H9 (cell line): ENCODE measurements around the gene MDK. TPM values are rescaled to one million over a fixed set of nuclear protein-coding genes. Genes with fewer than 3 reads are reported as not detected.

ENCODE experiments used
- DNase-seq: peaks from one replicate; pipeline ENCODE4 v3.0.0-alpha.2; 2017
- H2AFZ ChIP-seq: one replicate; pipeline ENCODE4 v1.6.1; 2013; ENCODE audit warnings: mild to moderate bottlenecking, low read length, control low read depth, moderate library complexity
- H2AK5ac ChIP-seq: 2 replicates; pipeline ENCODE4 v1.6.1; 2013; ENCODE audit warnings: low read length, control low read depth, mixed read lengths; ENCODE audit not compliant: insufficient read length
- H2BK120ac ChIP-seq: one replicate; pipeline ENCODE4 v1.6.1; 2013; ENCODE audit warnings: low read depth, mild to moderate bottlenecking, low read length, control low read depth, inconsistent platforms; ENCODE audit not compliant: poor library complexity, severe bottlenecking
- H2BK12ac ChIP-seq: 2 replicates; pipeline ENCODE4 v1.6.1; 2013; ENCODE audit warnings: low read length, control low read depth, mixed read lengths, low read depth; ENCODE audit not compliant: insufficient read length
- H2BK15ac ChIP-seq: 2 replicates; pipeline ENCODE4 v1.6.1; 2013; ENCODE audit warnings: low read depth, low read length, control low read depth
- H2BK20ac ChIP-seq: one replicate; pipeline ENCODE4 v1.6.1; 2013; ENCODE audit warnings: low read depth, mild to moderate bottlenecking, low read length, control low read depth, inconsistent platforms; ENCODE audit not compliant: poor library complexity, severe bottlenecking
- H2BK5ac ChIP-seq: 2 replicates; pipeline ENCODE4 v1.6.1; 2013; ENCODE audit warnings: low read length, control low read depth, mixed read lengths; ENCODE audit not compliant: insufficient read length
- H3K14ac ChIP-seq: 2 replicates; pipeline ENCODE4 v1.6.1; 2013; ENCODE audit warnings: low read length, control low read depth; ENCODE audit not compliant: insufficient read depth
- H3K18ac ChIP-seq: 2 replicates; pipeline ENCODE4 v1.6.1; 2013; ENCODE audit warnings: low read depth, mild to moderate bottlenecking, mixed read lengths, low read length, control low read depth; ENCODE audit not compliant: insufficient read length
- H3K23ac ChIP-seq: 2 replicates; pipeline ENCODE4 v1.6.1; 2013; ENCODE audit warnings: low read length, control low read depth, mixed read lengths, low read depth; ENCODE audit not compliant: insufficient read length
- H3K23me2 ChIP-seq: 2 replicates; pipeline ENCODE4 v1.6.1; 2013; ENCODE audit warnings: low read depth, mild to moderate bottlenecking, mixed read lengths, low read length, control low read depth; ENCODE audit not compliant: insufficient read length, poor library complexity, severe bottlenecking
- H3K27ac ChIP-seq: 2 replicates; pipeline ENCODE4 v1.5.1; 2013; ENCODE audit warnings: low read length, control low read depth, mixed read lengths, low read depth; ENCODE audit not compliant: insufficient read length
- H3K27me3 ChIP-seq: 2 replicates; pipeline ENCODE4 v1.6.1; 2013; ENCODE audit warnings: low read length, control low read depth, inconsistent platforms; ENCODE audit not compliant: insufficient read depth
- H3K4ac ChIP-seq: 2 replicates; pipeline ENCODE4 v1.6.1; 2013; ENCODE audit warnings: low read depth, mild to moderate bottlenecking, control low read depth, inconsistent platforms, low read length, moderate library complexity
- H3K4me1 ChIP-seq: 2 replicates; pipeline ENCODE4 v1.6.1; 2013; ENCODE audit warnings: low read length, control low read depth, inconsistent platforms; ENCODE audit not compliant: insufficient read depth
- H3K4me2 ChIP-seq: 2 replicates; pipeline ENCODE4 v1.6.1; 2013; ENCODE audit warnings: low read length, control low read depth, mixed read lengths; ENCODE audit not compliant: insufficient read length, insufficient read depth
- H3K56ac ChIP-seq: 2 replicates; pipeline ENCODE4 v1.6.1; 2013; ENCODE audit warnings: low read depth, mild to moderate bottlenecking, mixed read lengths, low read length, control low read depth; ENCODE audit not compliant: insufficient read length
- H3K79me1 ChIP-seq: 2 replicates; pipeline ENCODE4 v1.6.1; 2013; ENCODE audit warnings: low read depth, mild to moderate bottlenecking, moderate library complexity, low read length, control low read depth, inconsistent platforms; ENCODE audit not compliant: insufficient read depth, poor library complexity, severe bottlenecking
- H3K79me2 ChIP-seq: 2 replicates; pipeline ENCODE4 v1.6.1; 2013; ENCODE audit warnings: low read length, control low read depth, inconsistent platforms; ENCODE audit not compliant: insufficient read depth
- H3K9ac ChIP-seq: 2 replicates; pipeline ENCODE4 v1.6.1; 2013; ENCODE audit warnings: low read length, control low read depth, mixed read lengths; ENCODE audit not compliant: insufficient read length; ENCODE audit errors: extremely low read depth
- H3K9me3 ChIP-seq: one replicate; pipeline ENCODE4 v1.6.1; 2013; ENCODE audit warnings: low read depth, low read length, inconsistent platforms; ENCODE audit not compliant: control insufficient read depth
- H3T11ph ChIP-seq: one replicate; pipeline ENCODE4 v1.6.1; 2013; ENCODE audit warnings: mild to moderate bottlenecking, low read length, control low read depth, inconsistent platforms
- H4K20me1 ChIP-seq: one replicate; pipeline ENCODE4 v1.6.1; 2013; ENCODE audit not compliant: control insufficient read depth, insufficient read length, insufficient read depth
- H4K5ac ChIP-seq: 2 replicates; pipeline ENCODE4 v1.6.1; 2013; ENCODE audit warnings: low read depth, mild to moderate bottlenecking, mixed read lengths, low read length, control low read depth; ENCODE audit not compliant: insufficient read length
- H4K8ac ChIP-seq: replicated peaks from 2 replicates; pipeline ENCODE4 v1.6.1; 2013; ENCODE audit warnings: low read length, control low read depth, mixed read lengths, low read depth; ENCODE audit not compliant: insufficient read length
- H4K91ac ChIP-seq: 2 replicates; pipeline ENCODE4 v1.6.1; 2013; ENCODE audit warnings: low read depth, mild to moderate bottlenecking, moderate library complexity, mixed read lengths, low read length, control low read depth; ENCODE audit not compliant: insufficient read length
- H3K27ac Mint-ChIP-seq, 3 experiments: 2 replicates in 2 of 3; 3 replicates in 1 of 3; pipeline ENCODE4 v1.8.0; 2020 to 2021; ENCODE audit warnings: mixed read lengths in 3 of 3, mild to moderate bottlenecking in 1 of 3, moderate library complexity in 1 of 3
- H3K27me3 Mint-ChIP-seq: 2 replicates; pipeline ENCODE4 v1.8.0; 2021; ENCODE audit warnings: low read depth, mild to moderate bottlenecking, moderate library complexity, mixed read lengths
- H3K36me3 Mint-ChIP-seq, 3 experiments: 2 replicates in 2 of 3; 3 replicates in 1 of 3; pipeline ENCODE4 v1.8.0; 2020 to 2021; ENCODE audit warnings: low read depth in 3 of 3, mixed read lengths in 3 of 3; ENCODE audit not compliant: insufficient read depth in 1 of 3
- H3K4me1 Mint-ChIP-seq, 2 experiments: 2 replicates each; pipeline ENCODE4 v1.8.0; 2020; ENCODE audit warnings: mixed read lengths in 2 of 2
- H3K4me3 Mint-ChIP-seq, 2 experiments: 2 replicates in 1 of 2; 3 replicates in 1 of 2; pipeline ENCODE4 v1.8.0; 2020 to 2021; ENCODE audit warnings: mild to moderate bottlenecking in 2 of 2, mixed read lengths in 2 of 2, moderate library complexity in 1 of 2
- H3K9me3 Mint-ChIP-seq, 2 experiments: 2 replicates in 1 of 2; 3 replicates in 1 of 2; pipeline ENCODE4 v1.8.0; 2020; ENCODE audit warnings: mild to moderate bottlenecking in 2 of 2, mixed read lengths in 2 of 2, moderate library complexity in 1 of 2
- CTCF ChIP-seq: fragments of 200-600 bp; sonication (generic); conservative IDR thresholded peaks from 3 replicates; pipeline ENCODE4 v1.8.0; 2021; ENCODE audit warnings: antibody characterized with exemption, mild to moderate bottlenecking
- WGBS: extraction: QIAGEN DNeasy Blood & Tissue Kit; methylation state at CpG from one replicate; pipeline ENCODE4 v1.1.7; 2013; ENCODE audit warnings: missing lambda C conversion rate, low lambda C conversion rate, mixed read lengths; ENCODE audit not compliant: insufficient read length; ENCODE audit errors: extremely low coverage; 5-methylcytosine and 5-hydroxymethylcytosine counted together
- total RNA-seq: library from RNA; stranded (reverse); gene quantifications from 2 replicates; pipeline ENCODE4 v1.2.1, GENCODE V29; 2021

Gene MDK
- total RNA-seq, 1 experiment from 2014 or later, result 392 TPM

GRCh38 chr11:46393231-46393616, 11.8 kb downstream of the MDK start:
- no CpG with 5 or more reads among the region's 4 CpGs for WGBS
- Histone ChIP-seq H3K4me1 (peaks cover 3% of the 10 kb centered on the region; the same call in 1 of the 2 replicates), H3K27me3 (peaks cover 19% of the 10 kb centered on the region; the same call in 1 of the 2 replicates), H3K23ac (no peak overlapping the region), H2BK5ac (no peak overlapping the region), H2AFZ (no peak overlapping the region), H2BK120ac (no peak overlapping the region), H3K9ac (no peak overlapping the region), H3K27ac (no peak overlapping the region), H3K18ac (peak overlapping the region; percentile 15), H3K79me2 (no peaks in the 10 kb centered on the region), H4K5ac (no peak overlapping the region), H3K4me2 (peak overlapping the region; percentile 70), H2BK20ac (no peak overlapping the region), H2BK15ac (no peak overlapping the region), H3T11ph (no peak overlapping the region), H3K56ac (no peak overlapping the region), H4K8ac (no peak overlapping the region), H3K23me2 (peaks cover 15% of the 10 kb centered on the region), H3K9me3 (no peaks in the 10 kb centered on the region), H3K14ac (no peak overlapping the region), H3K79me1 (no peaks in the 10 kb centered on the region), H4K20me1 (no peaks in the 10 kb centered on the region), H4K91ac (no peak overlapping the region), H2AK5ac (no peak overlapping the region), H2BK12ac (no peak overlapping the region), H3K4ac (no peak overlapping the region)
- Mint-ChIP-seq H3K27ac (no peak overlapping the region; a peak in 1 of 7 replicates), H3K9me3 (no peaks in the 10 kb centered on the region), H3K36me3 (peaks cover 0 to 14% (median 13%) of the 10 kb centered on the region in 3 experiments; a peak in 6 of 7 replicates), H3K4me1 (peaks cover 27 to 32% of the 10 kb centered on the region in 2 experiments), H3K4me3 (peak overlapping the region; percentile 78), H3K27me3 (peaks cover 50% of the 10 kb centered on the region)
- DNase-seq, result no peak
- no peak for TF ChIP-seq CTCF
